Measurements from ENCODE around the gene TMEM198. TPM values are rescaled to one million over a fixed set of nuclear protein-coding genes. Genes with fewer than 3 reads are reported as not detected.

The TMEM198 gene
- total and polyA plus RNA-seq, 9 of the 15 experiments (the other 6 are each of a cell fraction or from before 2014, with no cell fraction given): 0.03 to 3.8 (median 1.0) TPM

GRCh38 chr2:219509780-219510511 lies 33.9 kb upstream of the TMEM198 start (continued):
- TF ChIP-seq E2F6 (IDR thresholded peaks at IDR 0.05; ENCODE audit: borderline replicate concordance in 1 of 2, extremely low read depth in 1 of 2, insufficient read depth in 1 of 2, insufficient read length in 1 of 2, low read depth in 1 of 2, low read length in 1 of 2, poor library complexity in 1 of 2, severe bottlenecking in 1 of 2): peak in 1 of 2 experiments; percentile 46
- no peak for TF ChIP-seq ZNF140 (CRISPR knock-in tag; IDR thresholded peaks at IDR 0.05)
- no peak for TF ChIP-seq CSDE1 (IDR thresholded peaks at IDR 0.05)
- no peak for TF ChIP-seq DDX20 (tag; IDR thresholded peaks at IDR 0.05; ENCODE audit: low read depth)
- TF ChIP-seq ELF4 (CRISPR knock-in tag; IDR thresholded peaks at IDR 0.05): peak; percentile 74; the same call in 1 of the 2 replicates
- peak; percentile 73 for TF ChIP-seq SOX6 (IDR thresholded peaks at IDR 0.05)
- TF ChIP-seq, protein P1, sequence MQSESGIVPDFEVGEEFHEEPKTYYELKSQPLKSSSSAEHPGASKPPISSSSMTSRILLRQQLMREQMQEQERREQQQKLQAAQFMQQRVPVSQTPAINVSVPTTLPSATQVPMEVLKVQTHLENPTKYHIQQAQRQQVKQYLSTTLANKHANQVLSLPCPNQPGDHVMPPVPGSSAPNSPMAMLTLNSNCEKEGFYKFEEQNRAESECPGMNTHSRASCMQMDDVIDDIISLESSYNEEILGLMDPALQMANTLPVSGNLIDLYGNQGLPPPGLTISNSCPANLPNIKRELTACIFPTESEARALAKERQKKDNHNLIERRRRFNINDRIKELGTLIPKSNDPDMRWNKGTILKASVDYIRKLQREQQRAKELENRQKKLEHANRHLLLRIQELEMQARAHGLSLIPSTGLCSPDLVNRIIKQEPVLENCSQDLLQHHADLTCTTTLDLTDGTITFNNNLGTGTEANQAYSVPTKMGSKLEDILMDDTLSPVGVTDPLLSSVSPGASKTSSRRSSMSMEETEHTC (IDR thresholded peaks at IDR 0.05): peak; percentile 13; the same call in 1 of the 2 replicates
- no peak for TF ChIP-seq ZNF354B (CRISPR knock-in tag; IDR thresholded peaks at IDR 0.05)
- no peak for TF ChIP-seq POLR3A (IDR thresholded peaks at IDR 0.05; ENCODE audit: borderline replicate concordance, extremely low read depth, insufficient read depth, insufficient read length)
- TF ChIP-seq ZNF134 (CRISPR knock-in tag; conservative IDR thresholded peaks at IDR 0.05): no peak
- no peak for TF ChIP-seq U2AF1 (optimal IDR thresholded peaks at IDR 0.05; ENCODE audit: low read depth, low read length)
- TF ChIP-seq, protein P2, sequence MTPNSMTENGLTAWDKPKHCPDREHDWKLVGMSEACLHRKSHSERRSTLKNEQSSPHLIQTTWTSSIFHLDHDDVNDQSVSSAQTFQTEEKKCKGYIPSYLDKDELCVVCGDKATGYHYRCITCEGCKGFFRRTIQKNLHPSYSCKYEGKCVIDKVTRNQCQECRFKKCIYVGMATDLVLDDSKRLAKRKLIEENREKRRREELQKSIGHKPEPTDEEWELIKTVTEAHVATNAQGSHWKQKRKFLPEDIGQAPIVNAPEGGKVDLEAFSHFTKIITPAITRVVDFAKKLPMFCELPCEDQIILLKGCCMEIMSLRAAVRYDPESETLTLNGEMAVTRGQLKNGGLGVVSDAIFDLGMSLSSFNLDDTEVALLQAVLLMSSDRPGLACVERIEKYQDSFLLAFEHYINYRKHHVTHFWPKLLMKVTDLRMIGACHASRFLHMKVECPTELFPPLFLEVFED (CRISPR knock-in tag; conservative IDR thresholded peaks at IDR 0.05): no peak
- TF ChIP-seq CREM (IDR thresholded peaks at IDR 0.05; ENCODE audit: low read depth): peak; percentile 76
- TF ChIP-seq, protein P3, sequence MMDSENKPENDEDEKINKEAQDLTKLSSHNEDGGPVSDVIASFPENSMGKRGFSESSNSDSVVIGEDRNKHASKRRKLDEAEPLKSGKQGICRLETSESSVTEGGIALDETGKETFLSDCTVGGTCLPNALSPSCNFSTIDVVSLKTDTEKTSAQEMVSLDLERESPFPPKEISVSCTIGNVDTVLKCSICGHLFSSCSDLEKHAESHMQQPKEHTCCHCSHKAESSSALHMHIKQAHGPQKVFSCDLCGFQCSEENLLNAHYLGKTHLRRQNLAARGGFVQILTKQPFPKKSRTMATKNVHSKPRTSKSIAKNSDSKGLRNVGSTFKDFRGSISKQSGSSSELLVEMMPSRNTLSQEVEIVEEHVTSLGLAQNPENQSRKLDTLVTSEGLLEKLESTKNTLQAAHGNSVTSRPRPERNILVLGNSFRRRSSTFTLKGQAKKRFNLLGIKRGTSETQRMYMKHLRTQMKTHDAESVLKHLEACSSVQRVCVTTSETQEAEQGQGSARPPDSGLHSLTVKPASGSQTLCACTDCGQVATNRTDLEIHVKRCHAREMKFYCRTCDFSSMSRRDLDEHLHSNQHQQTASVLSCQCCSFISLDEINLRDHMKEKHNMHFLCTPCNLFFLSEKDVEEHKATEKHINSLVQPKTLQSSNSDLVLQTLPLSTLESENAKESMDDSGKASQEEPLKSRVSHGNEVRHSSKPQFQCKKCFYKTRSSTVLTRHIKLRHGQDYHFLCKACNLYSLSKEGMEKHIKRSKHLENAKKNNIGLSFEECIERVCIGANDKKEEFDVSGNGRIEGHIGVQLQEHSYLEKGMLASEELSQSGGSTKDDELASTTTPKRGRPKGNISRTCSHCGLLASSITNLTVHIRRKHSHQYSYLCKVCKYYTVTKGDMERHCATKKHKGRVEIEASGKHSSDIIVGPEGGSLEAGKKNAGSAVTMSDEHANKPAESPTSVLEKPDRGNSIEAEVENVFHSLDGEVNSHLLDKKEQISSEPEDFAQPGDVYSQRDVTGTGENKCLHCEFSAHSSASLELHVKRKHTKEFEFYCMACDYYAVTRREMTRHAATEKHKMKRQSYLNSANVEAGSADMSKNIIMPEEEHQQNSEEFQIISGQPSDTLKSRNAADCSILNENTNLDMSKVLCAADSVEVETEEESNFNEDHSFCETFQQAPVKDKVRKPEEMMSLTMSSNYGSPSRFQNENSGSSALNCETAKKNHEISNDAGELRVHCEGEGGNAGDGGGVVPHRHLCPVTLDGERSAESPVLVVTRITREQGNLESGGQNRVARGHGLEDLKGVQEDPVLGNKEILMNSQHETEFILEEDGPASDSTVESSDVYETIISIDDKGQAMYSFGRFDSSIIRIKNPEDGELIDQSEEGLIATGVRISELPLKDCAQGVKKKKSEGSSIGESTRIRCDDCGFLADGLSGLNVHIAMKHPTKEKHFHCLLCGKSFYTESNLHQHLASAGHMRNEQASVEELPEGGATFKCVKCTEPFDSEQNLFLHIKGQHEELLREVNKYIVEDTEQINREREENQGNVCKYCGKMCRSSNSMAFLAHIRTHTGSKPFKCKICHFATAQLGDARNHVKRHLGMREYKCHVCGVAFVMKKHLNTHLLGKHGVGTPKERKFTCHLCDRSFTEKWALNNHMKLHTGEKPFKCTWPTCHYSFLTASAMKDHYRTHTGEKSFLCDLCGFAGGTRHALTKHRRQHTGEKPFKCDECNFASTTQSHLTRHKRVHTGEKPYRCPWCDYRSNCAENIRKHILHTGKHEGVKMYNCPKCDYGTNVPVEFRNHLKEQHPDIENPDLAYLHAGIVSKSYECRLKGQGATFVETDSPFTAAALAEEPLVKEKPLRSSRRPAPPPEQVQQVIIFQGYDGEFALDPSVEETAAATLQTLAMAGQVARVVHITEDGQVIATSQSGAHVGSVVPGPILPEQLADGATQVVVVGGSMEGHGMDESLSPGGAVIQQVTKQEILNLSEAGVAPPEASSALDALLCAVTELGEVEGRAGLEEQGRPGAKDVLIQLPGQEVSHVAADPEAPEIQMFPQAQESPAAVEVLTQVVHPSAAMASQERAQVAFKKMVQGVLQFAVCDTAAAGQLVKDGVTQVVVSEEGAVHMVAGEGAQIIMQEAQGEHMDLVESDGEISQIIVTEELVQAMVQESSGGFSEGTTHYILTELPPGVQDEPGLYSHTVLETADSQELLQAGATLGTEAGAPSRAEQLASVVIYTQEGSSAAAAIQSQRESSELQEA (IDR thresholded peaks at IDR 0.05; ENCODE audit: low read depth): no peak
- TF ChIP-seq NUFIP1 (IDR thresholded peaks at IDR 0.05; ENCODE audit: partially characterized antibody): no peak

All from K562 (cell line).